ENCODE results near the gene SHROOM1.
A peak's percentile ranks its signal among the peaks of the same experiment; 100 is the strongest.

The SHROOM1 gene

DNA sequence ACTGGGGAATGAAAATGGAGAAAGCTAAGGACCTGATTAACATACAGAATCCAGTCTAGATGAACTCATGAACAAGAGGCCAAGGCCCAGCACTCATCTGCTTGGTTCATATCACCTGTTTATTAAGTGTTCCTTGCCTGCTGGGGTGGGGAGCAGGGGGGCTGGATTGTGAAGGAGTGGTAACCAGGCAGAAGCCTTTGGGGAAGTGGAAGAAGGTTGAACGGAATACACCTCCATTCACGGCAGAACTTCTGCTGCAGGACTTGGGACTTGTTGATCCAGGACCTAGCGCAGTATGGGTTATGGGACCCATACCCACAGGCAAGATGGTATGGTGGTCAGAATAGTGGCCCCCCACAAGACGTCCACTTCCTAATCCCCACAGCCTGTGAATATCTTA is 44.6 kb downstream of the SHROOM1 start:
- H3K4me3 ChIP-seq: no peak overlapping the region
- no peak overlapping the region for H3K27ac ChIP-seq

DNA sequence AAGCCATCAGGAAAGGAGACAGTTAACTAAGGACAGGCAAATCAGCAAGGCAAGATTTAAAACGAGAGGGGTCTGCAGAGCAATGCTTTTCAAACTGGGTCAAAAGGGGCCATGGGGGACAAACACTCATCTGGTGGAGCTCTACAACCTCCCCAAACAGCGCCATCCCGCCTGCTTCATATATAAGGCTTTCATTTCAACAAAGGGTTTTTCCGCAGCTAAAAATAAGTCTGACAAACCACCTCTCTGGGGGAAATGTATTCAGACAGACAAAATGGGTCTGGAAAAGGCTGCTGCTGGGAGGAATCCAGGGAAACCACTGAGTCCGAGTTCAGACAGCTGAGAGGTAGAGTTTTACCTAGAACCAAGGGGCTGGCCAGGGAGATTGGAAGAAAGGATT is 45.1 kb downstream of the SHROOM1 start:
- no peak overlapping the region for H3K4me3 ChIP-seq
- H3K27ac ChIP-seq: no peak overlapping the region

DNA sequence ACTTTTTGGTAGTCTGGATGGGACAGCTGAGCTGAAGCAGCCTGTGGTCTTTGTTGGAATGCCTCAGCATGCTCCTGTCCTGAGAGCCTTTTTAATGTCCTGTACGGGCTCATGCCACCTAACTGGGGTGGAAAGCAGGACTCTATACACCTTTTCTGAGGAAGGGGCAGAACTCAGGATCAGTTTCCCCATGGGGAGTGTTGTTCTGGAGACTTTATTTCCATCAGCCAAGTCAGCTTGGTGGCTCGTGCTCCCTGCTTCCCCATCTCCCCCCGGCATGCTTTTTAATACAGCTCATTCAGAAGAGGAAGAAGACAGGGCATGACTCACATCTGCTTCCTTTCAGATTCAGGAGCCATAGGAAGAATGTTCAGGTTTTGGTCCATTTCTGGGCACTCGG is 48.3 kb downstream of the SHROOM1 start:
- Histone ChIP-seq H3K27ac (peak overlapping the region in 2 of 21 experiments; percentile 16 to 20), H3K4me3 (no peak overlapping the region)

DNA sequence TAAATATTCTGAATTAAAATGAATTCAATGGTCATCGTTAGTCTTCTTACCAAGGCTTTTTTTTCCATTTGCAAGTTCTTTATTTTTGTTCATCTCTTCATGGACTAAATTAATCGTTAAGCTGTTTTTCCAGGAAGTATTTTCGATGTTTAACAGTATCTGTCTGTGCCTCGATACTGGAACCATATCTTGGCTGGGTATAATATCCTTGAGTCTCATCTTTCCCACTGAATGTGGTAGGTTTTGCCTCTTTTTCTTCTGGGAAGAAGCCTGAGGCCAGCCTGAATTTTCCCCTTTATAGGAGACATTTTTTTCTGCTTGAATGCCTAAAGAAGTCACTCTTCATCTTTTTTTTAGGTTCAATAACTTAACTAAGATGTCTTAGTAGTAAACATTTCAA is 49.4 kb downstream of the SHROOM1 start:
- no peak overlapping the region for H3K4me3 ChIP-seq
- H3K27ac ChIP-seq: no peak overlapping the region

DNA sequence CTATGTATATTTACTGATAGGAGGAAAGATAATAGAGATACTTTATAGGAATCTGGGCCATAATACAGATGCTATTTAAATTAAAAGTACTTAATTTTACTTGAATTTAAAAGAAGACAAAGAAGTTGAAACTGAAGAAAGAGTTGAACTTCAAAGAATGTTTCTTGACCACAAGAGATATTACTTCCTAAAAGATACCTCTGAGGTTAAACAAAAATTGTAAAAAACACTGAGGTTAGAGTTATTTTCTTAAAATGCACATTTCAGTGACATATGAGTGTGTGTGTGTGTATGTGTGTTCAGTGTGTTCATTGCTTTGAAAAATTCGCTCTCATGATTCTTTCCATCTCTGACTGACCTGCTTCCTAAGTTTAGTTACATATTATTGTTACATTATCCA is 49.9 kb downstream of the SHROOM1 start:
- H3K27ac ChIP-seq: no peak overlapping the region
- no peak overlapping the region for H3K4me3 ChIP-seq

DNA sequence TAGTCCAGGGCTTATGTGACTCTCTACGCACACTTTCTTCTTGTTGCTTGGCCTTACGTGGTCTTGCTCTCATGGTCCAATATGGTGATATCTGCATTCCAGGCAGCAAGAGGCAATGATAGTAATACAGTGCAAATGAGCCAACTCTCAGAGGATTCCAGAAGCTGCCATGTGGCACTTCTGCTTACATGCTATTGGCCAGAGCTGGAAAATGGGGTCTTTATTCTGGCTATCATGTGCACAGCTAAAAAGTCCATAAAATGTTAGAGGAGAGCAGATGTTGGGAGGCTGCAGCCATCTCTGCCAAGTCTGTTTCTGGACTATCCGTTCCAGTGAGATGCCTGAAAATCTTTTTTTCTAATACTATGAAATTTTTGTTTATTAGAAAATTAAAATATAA is 50.5 kb downstream of the SHROOM1 start:
- no peak overlapping the region for H3K4me3 ChIP-seq
- H3K27ac ChIP-seq: no peak overlapping the region

DNA sequence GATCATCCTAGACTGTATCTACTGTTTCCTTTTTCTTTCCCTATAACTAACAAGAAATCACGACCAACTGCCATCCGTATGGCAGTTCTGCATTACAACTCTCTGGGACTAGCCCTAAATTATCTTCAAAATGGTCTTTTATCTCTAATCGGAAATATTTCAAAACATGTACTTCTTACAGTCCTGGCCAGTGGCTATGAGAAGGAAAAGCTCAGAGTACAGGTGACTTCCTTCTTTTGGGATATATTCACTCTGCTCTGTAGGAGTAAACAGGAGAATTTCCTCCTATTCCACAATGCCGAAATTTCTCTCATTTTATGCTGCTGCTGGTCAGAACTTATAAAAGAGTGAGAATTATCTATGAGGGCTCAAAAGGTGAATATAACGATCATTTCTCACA is 51.6 kb downstream of the SHROOM1 start:
- Histone ChIP-seq H3K4me3 (no peak overlapping the region), H3K27ac (no peak overlapping the region)

DNA sequence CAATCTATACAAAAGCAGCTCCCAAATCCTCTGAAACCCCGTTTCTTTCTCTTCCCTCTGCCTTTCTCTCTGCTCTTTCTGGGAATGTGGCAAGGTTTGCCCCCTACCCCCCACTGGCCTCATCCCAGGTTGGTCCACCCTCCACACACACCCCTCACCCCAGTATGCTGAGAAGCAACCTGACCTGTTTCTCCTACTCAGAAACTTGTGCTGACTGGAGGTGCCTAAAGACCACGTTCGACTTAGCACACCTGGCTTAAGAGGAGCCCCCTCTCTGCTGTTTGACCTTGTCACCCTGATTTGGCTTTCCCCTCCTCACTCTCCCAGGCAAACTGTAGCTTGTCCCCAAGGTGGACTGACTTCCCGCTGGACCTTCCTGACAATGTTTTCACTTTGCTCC is 52.3 kb downstream of the SHROOM1 start:
- H3K4me3 ChIP-seq: peak overlapping the region in 6 of 7 experiments; percentile 47 to 85 (median 74)
- H3K27ac ChIP-seq: peak overlapping the region in 9 of 21 experiments; percentile 41 to 91 (median 87)

DNA sequence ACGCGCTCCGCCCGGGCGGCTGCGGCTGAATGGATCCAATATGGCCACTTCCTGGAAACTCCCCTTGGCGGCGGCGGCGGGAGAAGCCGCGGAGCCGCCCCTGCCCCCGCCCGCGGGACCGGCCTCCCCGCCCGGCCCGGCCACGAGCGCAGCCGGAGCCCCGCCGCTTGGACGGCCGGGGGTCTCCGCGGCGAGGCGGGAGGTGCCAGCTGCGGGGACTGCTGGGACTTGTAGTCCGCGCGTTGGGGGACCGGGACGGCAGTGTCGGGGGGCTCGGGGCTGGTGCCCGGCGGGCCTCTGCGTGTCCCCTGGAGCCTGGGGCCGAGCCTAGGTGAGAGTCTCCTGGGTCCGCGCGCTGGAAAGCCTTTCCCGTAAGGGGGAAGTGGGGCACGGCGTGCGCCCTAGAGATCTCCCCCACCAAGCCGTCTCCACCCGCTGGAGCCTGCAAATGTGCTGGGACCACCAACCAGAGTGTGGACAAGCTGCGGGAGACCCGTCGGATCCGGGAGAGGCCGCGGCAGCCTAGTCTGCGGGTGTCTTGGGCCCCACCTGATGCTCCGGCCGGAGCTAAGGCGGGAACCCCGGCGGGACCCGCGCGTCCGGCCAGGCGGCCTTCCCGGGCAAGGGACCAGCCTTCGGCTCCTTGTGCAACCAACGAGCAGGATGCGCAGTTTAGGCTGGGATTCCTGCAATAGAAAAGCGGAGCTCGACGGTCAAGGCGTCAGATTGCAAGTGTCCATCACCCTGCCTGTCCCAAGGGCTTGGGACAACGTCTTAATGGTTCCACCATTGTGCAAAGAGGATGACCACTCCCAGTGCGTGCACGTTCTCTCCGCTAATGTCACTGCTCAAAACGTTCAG is 53.0 kb downstream of the SHROOM1 start, which contains the start of gene SEPTIN8:
Gene SEPTIN8 (minus strand): TSS at position 31 of the 861 bp plus-strand sequence. CDS start 102 bp downstream, outside the sequence.
- peak within 1 kb of the TSS; percentile 47 to 93 (median 81) for H3K4me3 ChIP-seq

DNA sequence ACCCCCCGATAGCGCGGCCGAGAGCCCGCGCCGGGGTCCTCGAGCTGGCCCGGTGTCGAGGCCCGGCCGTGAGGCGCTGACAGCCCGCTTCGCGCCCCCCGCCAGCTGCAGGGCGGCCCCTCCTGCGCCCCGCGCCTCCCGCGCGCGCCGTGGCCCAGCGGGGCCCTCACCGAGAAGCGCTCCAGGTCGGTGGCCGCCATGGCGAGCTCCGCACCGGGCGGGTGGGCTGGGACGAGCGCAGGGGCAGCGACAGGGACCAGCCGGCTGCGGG is 53.6 kb downstream of the SHROOM1 start:
- H3K27ac ChIP-seq: peak overlapping the region; percentile 57 to 92 (median 86)
- peak overlapping the region; percentile 47 to 93 (median 81) for H3K4me3 ChIP-seq

More for the DNA sequence above, 53.0 kb downstream of the SHROOM1 start, which contains the start of gene SEPTIN8:
- peak within 1 kb of the TSS; percentile 57 to 92 (median 86) for H3K27ac ChIP-seq

DNA sequence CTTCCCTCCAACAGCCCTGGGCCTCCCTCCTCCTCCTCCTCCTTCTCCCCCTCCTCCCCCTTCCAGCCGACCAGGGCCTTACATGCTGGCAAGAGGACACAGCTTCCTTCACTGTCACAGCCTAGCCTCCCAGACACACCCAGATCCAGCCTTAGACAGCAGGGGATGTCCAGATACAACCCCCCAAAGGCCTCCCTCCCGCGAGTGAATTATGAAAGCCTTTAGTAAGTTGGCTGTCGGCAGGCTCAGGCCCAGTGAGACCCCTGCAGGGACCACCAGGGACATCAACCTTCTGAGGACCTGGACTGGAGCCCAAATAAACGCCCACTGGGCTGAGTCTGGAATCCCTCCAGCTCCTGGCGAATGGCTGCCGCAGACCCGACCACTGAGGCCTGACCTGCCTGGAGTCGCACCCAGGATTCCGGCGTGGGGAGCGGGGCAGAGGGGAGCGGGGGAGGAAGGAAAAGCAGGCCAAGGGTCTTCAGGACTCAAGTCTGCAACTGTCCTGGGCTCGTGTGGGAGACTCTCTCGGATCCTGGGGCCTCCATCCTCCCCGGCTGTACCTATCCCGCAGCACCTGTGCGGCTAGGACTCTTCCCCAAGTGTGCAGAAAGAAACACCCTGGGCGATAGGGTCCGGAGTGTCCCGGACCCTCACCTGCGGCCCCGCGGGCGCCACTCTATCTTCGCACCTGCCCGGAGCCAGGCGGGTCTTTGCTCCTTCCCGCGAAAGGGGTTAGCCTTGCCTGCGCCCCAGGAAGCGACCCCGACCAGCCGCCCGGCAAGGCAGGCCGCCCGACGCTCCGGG is 54.1 kb downstream of the SHROOM1 start:
- Histone ChIP-seq H3K27ac (peak overlapping the region; percentile 57 to 92 (median 86)), H3K4me3 (peak overlapping the region; percentile 47 to 93 (median 81))

DNA sequence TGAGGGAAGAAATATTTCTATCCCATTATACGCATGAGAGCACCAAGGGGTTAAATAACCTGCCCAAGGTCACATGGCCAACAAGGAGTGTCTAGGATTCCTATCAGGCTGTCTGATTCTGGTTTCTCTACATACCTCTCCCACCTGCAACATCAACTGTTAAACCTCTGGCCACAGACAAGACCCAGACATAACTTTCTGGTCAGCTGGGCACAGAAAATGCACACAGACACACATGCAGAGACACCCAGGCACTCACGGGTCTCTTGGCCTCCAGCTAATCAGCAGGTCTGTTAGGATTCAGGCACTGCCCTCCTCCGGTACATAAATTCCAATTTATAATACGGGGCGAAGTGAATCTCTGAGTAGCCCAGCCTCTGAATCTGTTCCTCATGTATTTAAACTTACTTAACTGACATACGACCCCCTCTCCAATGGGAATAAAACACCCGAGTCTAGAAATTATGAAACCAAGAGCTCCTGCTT is 54.9 kb downstream of the SHROOM1 start:
- H3K4me3 ChIP-seq: peak overlapping the region in 6 of 7 experiments; percentile 47 to 85 (median 74)
- peak overlapping the region in 14 of 21 experiments; percentile 38 to 92 (median 88) for H3K27ac ChIP-seq

DNA sequence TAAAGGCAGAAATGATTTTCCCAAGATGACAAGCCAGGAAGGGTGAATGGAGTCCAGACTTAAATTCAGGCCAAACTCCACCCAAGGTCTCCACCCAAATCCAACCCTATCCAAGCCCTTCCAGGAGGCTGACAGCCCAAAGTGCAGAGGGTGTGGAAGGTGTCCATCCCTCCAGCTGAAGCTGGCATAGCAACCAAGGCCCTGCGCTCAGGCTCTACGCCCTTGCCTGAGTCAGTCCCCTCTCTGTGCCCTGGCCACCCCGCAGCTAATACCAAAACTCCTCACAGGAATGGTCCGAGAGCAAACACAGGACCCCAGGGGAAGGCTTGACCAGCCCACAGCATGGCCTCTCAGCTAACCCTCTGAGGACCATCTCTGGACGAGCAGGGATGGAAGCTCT is 55.6 kb downstream of the SHROOM1 start:
- H3K27ac ChIP-seq: peak overlapping the region in 11 of 21 experiments; percentile 43 to 92 (median 88)
- H3K4me3 ChIP-seq: peak overlapping the region in 1 of 7 experiments; percentile 85

DNA sequence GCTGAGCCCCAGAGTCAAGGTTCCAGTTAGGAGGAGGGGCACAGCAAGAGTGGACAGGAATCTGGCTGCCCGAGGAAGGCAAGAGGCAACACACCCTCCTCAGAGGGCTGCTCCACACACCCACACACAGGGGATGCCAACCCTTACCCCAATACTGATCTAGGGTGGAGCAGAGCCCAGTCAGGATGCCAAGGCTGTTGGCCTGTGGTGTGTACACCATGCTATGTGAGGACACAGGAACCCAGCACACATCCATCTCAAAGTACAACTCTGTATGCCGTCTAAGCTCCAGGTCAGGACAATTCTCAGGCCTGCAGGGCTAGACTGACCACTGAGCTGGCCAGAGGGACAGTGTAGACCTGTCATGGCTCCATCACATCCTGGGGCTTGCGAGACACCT is 56.0 kb downstream of the SHROOM1 start:
- Histone ChIP-seq H3K4me3 (no peak overlapping the region), H3K27ac (peak overlapping the region in 10 of 21 experiments; percentile 6 to 92 (median 54))

DNA sequence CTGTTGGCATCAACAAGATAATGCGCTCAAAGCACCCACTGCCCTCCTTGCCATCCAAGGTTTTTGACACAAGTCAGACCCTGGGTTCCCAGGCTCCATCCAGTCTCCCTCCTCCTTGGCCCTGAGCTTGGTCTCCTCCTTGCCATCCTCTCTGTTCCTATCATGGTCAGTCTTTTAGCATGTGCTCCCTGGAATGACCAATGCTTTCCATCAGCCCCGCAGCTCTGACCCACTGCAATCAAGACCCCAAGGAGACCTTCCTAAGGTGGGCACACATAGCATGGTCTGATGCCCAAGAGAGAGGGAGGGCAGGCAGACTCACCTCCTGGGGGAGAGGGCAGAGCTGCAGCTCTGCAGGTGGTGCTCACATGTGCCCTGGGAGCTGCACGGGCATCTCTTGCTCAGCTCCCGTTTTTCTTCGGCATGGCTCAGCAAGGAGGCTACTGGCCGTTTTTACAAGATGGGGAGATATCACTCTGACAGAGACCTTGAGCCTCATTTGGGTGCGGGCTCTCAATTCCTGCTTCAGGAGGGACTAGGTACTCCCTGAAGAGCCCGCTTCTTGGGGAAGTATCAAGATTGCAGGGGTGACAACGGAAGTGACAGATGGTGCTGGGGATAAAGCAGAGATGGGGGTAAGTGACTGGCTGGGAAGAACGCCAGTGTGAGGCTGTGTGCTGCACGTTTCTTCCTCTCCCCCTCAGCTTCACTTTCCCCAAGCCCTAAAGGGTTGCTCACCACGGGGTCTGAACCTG is 56.7 kb downstream of the SHROOM1 start:
- Histone ChIP-seq H3K4me3 (no peak overlapping the region), H3K27ac (peak overlapping the region in 9 of 21 experiments; percentile 6 to 92 (median 50))

DNA sequence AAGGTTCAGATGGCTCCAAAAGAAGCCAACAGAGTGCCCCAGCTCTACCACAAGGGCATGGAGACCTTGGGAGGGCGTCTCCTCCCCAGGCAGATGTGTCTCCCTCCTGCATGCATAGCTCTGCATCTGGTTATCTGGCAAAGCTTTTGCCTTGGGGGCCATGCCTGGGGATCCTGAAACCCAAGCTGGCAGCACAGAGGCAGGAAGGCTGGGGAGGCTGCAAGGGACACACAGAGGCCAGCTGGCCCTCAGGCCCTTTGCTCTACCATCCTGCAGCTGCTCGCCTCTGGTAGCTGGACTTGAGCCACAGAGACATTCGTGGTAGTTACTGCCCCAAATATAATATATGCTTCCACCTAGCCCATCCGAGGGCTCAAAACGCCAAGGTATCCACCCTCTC is 57.3 kb downstream of the SHROOM1 start:
- Histone ChIP-seq H3K27ac (peak overlapping the region in 5 of 21 experiments; percentile 24 to 77 (median 51)), H3K4me3 (no peak overlapping the region)

DNA sequence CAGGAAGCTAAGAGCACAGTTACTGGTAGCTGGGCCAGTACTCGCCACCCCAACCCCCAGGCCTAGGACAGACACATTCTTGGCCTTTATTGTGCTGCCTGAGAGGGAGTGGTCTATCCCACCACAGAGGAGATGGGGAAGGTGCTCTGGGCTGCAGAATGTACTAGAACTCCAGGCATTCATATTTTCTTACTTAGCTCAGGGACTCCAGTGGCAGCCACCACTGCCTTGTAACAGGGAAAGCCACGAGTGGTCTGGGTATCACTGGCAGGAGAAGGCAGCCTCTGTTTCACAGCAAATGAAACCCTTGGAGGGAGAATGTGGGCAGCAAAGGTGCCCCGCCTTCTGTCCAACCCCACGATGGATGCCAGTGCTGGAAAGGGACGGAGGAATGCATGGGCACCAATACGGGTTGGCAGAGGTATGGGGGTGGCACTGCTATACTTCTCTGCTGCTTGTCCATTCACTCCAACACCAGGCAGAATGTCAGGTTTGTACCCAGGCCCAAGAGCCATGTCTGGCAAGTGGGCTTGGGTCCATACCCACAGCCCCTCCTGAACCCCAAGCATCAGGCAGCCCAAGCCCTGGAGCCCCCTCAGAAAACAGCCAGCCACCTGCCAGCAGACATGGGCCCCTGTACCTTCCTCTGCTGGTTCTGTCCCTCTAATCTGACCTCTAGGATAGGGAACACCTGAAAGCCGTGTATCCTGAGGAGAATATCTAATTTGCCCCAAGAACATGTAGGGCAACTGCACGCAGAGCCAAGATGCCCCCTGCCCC is 58.0 kb downstream of the SHROOM1 start:
- no peak overlapping the region for H3K4me3 ChIP-seq
- H3K27ac ChIP-seq: peak overlapping the region in 12 of 21 experiments; percentile 24 to 77 (median 52)

Data from skin epidermis (tissue), 12 donors.